ENCODE data around the gene GNAI3.

GNAI3 gene

GRCh38 chr1:109661391-109661790, 113.0 kb downstream of the GNAI3 start:
- no peak for DNase-seq (ENCODE audit: low read depth)

- no peak for DNase-seq (ENCODE audit: low read depth)
Observed at GRCh38 chr1:109664671-109665070, 116.3 kb downstream of the GNAI3 start.

GRCh38 chr1:109667452-109668122, 119.2 kb downstream of the GNAI3 start, which contains the start of gene GSTM2:
TSS of gene GSTM2 (plus strand) at chr1:109668057. CDS start at chr1:109668116, 59 bp downstream.
- no peak for DNase-seq (ENCODE audit: low read depth)

Measured in HS-5 (cell line).